ENCODE measurements around the gene CCNI2.

DNA sequence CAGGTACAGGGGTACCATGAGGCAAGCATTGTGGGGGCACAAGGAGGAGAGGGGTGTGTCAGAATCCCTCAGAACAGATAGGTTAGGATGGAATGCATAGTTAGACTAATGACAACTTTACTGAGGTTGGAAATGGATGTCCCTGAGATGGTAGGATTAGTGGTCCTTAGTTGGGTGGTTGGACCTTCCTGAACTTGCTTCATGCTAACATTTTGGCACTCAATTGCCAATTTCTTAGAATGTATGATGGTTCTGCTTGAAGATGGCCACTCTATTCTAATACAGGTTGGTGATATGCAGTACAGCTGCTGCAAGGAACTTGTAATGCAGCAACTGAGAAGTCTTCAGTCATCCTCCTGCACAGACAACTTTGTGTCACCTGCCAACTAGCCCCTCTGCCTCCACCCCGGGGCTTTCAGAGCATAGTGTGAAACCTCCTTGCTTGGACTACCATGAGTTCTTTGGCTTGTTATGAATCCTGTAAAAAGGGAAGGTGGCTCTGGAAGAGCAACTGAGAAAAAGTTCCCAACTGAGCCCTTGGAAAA, 5.4 kb downstream of the CCNI2 start:
- TF ChIP-seq, protein P1, sequence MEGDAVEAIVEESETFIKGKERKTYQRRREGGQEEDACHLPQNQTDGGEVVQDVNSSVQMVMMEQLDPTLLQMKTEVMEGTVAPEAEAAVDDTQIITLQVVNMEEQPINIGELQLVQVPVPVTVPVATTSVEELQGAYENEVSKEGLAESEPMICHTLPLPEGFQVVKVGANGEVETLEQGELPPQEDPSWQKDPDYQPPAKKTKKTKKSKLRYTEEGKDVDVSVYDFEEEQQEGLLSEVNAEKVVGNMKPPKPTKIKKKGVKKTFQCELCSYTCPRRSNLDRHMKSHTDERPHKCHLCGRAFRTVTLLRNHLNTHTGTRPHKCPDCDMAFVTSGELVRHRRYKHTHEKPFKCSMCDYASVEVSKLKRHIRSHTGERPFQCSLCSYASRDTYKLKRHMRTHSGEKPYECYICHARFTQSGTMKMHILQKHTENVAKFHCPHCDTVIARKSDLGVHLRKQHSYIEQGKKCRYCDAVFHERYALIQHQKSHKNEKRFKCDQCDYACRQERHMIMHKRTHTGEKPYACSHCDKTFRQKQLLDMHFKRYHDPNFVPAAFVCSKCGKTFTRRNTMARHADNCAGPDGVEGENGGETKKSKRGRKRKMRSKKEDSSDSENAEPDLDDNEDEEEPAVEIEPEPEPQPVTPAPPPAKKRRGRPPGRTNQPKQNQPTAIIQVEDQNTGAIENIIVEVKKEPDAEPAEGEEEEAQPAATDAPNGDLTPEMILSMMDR (optimal IDR thresholded peaks at IDR 0.05 in 1 of 3, IDR thresholded peaks at IDR 0.05 in 1 of 3, conservative IDR thresholded peaks at IDR 0.05 in 1 of 3; ENCODE audit: extremely low read depth in 1 of 3, insufficient read depth in 2 of 3, low read length in 3 of 3) = no peak
- TF ChIP-seq EZH2 (IDR thresholded peaks at IDR 0.05; ENCODE audit: low read length) = no peak

Data from keratinocyte (primary cell).